Activated CD4-positive, alpha-beta T cell treated with anti-CD3 and anti-CD28 coated beads for 36 hours (primary cell): Measurements from ENCODE around the gene OR5B12. TPM values are rescaled to one million over a fixed set of nuclear protein-coding genes. Genes with fewer than 3 reads are reported as not detected.

Experiments
- total RNA-seq, 2 experiments: library from RNA; stranded (reverse); gene quantifications; one replicate each; pipeline ENCODE4 v1.2.3, GENCODE V29; 2021

The OR5B12 gene
- total RNA-seq, 2 experiments from 2014 or later = not detected

Other genes with a start within 250 kb of the OR5B12 start
- not detected for gene OR1S2, start 238.1 kb downstream of the OR5B12 start, total RNA-seq
- not detected for gene OR1S1, start 229.5 kb downstream of the OR5B12 start, total RNA-seq
- gene OR10Q1, start 213.3 kb downstream of the OR5B12 start, total RNA-seq = not detected
- gene OR10W1, start 174.0 kb downstream of the OR5B12 start, total RNA-seq = not detected
- not detected for gene OR5B17, start 83.2 kb downstream of the OR5B12 start, total RNA-seq
- not detected for gene OR5B3, start 35.4 kb downstream of the OR5B12 start, total RNA-seq
- gene OR5B2, start 14.1 kb downstream of the OR5B12 start, total RNA-seq = not detected
- under 1 TPM in 1 of 2 experiments, not detected in 1; 0.33 TPM for gene OR5B21, start 65.9 kb upstream of the OR5B12 start, total RNA-seq
- 100 to 1,000 TPM; 110 to 163 TPM for gene LPXN, start 133.6 kb upstream of the OR5B12 start, total RNA-seq
- 10 to 100 TPM; 35.7 to 44.0 TPM for gene ZFP91, start 136.8 kb upstream of the OR5B12 start, total RNA-seq
- 1 to 10 TPM; 1.6 to 3.4 TPM for gene CNTF, start 180.4 kb upstream of the OR5B12 start, total RNA-seq